B cell (primary cell): Measurements from ENCODE around the gene PXN. TPM values are rescaled to one million over a fixed set of nuclear protein-coding genes. Genes with fewer than 3 reads are reported as not detected.

ENCODE experiments used
- ATAC-seq: fragments of 200-7000 bp; cut with Tn5 transposase; one replicate; pipeline ENCODE4 v1.10.0; 2021; ENCODE audit warnings: low read depth, mild to moderate bottlenecking, moderate number of reproducible peaks, moderate library complexity
- CTCF ChIA-PET: fragments of 350-600 bp; sonication (Branson Sonifier 250); formaldehyde crosslinking; loops from one replicate; lab custom pipeline; 2021; ENCODE audit warnings: antibody characterized with exemption, inconsistent platforms; lab: Charles Lee
- POLR2A ChIA-PET: fragments of 350-600 bp; sonication (Branson Sonifier 250); formaldehyde crosslinking; loops from one replicate; lab custom pipeline; 2021; ENCODE audit warnings: antibody characterized with exemption; lab: Charles Lee
- DNase-seq: peaks from one replicate; pipeline ENCODE4 v3.0.0; 2013
- H2AFZ ChIP-seq: 2 replicates; pipeline ENCODE4 v1.6.1; 2012; ENCODE audit warnings: mild to moderate bottlenecking, low read depth, low read length; ENCODE audit not compliant: insufficient read depth, poor library complexity, severe bottlenecking
- H3K27ac ChIP-seq, 2 donors: 1 replicate in 1 of 2; 2 replicates in 1 of 2; pipeline ENCODE4 v1.5.1; 2012 to 2013; ENCODE audit warnings: low read length in 2 of 2, mild to moderate bottlenecking in 2 of 2, moderate library complexity in 1 of 2
- H3K27me3 ChIP-seq, 4 experiments: fragments of 200-600 bp in 1 of 4; sonication (generic) in 1 of 4; replicated peaks in 1 of 4; 1 replicate in 2 of 4; 2 replicates in 2 of 4; pipeline versions ENCODE4 v1.6.1 to v1.7.0; 2013 to 2016; ENCODE audit warnings: low read length in 3 of 4, mild to moderate bottlenecking in 2 of 4, mixed read lengths in 1 of 4, moderate library complexity in 1 of 4; ENCODE audit not compliant: insufficient read depth in 4 of 4, control insufficient read depth in 3 of 4; ENCODE audit errors: control extremely low read depth in 1 of 4
- H3K36me3 ChIP-seq, 2 experiments: replicated peaks in 1 of 2; 1 replicate in 1 of 2; 2 replicates in 1 of 2; pipeline versions ENCODE4 v1.6.1 to v1.7.1; 2013; ENCODE audit warnings: low read length in 1 of 2; ENCODE audit not compliant: insufficient read depth in 2 of 2, control insufficient read depth in 1 of 2; ENCODE audit errors: control extremely low read depth in 1 of 2, extremely low read depth in 1 of 2
- H3K4me1 ChIP-seq, 2 donors: fragments of 200-600 bp in 1 of 2; sonication (generic) in 1 of 2; 1 replicate in 1 of 2; 2 replicates in 1 of 2; pipeline versions ENCODE4 v1.5.1 to v1.6.1; 2013 to 2017; ENCODE audit warnings: low read length in 2 of 2; ENCODE audit not compliant: control insufficient read depth in 2 of 2, insufficient read depth in 2 of 2
- H3K4me2 ChIP-seq: replicated peaks from 2 replicates; pipeline ENCODE3; 2012; ENCODE audit warnings: mild to moderate bottlenecking, low read depth, low read length; ENCODE audit not compliant: poor library complexity, severe bottlenecking
- H3K4me3 ChIP-seq, 5 experiments: fragments of 200-600 bp in 1 of 5; sonication (generic) in 1 of 5; 1 replicate in 3 of 5; 2 replicates in 2 of 5; pipeline versions ENCODE4 v1.5.1 to v1.7.0; 2011 to 2016; ENCODE audit warnings: low read length in 4 of 5, mild to moderate bottlenecking in 4 of 5, low read depth in 2 of 5, control low read depth in 1 of 5, moderate library complexity in 1 of 5; ENCODE audit not compliant: insufficient read depth in 1 of 5; ENCODE audit errors: control extremely low read depth in 1 of 5, extremely low read depth in 1 of 5
- H3K79me2 ChIP-seq: fragments of 200-600 bp; sonication (generic); one replicate; pipeline ENCODE4 v1.6.0; 2016; ENCODE audit warnings: low read length; ENCODE audit not compliant: control insufficient read depth, insufficient read depth
- H3K9ac ChIP-seq: fragments of 200-600 bp; sonication (generic); 2 replicates; pipeline ENCODE4 v1.6.1; 2017; ENCODE audit warnings: mild to moderate bottlenecking, low read length, moderate library complexity
- H3K9me3 ChIP-seq, 3 donors: one replicate each; pipeline versions ENCODE4 v1.6.1 to v1.7.1; 2013; ENCODE audit warnings: low read length in 2 of 3; ENCODE audit not compliant: control insufficient read depth in 2 of 3, insufficient read depth in 1 of 3; ENCODE audit errors: control extremely low read depth in 1 of 3
- H4K20me1 ChIP-seq: 2 replicates; pipeline ENCODE4 v1.6.0; 2012; ENCODE audit warnings: mild to moderate bottlenecking, low read length; ENCODE audit not compliant: insufficient read depth, control insufficient read depth, poor library complexity, severe bottlenecking
- H3K27ac Mint-ChIP-seq: one replicate; pipeline ENCODE4 v1.8.0; 2021; ENCODE audit warnings: mixed read lengths
- H3K27me3 Mint-ChIP-seq: one replicate; pipeline ENCODE4 v1.8.0; 2021; ENCODE audit warnings: mixed read lengths
- H3K4me1 Mint-ChIP-seq: one replicate; pipeline ENCODE4 v1.8.0; 2021; ENCODE audit warnings: mixed read lengths
- H3K4me3 Mint-ChIP-seq: one replicate; pipeline ENCODE4 v1.8.0; 2021; ENCODE audit warnings: mixed read lengths
- H3K9me3 Mint-ChIP-seq: one replicate; pipeline ENCODE4 v1.8.0; 2022; ENCODE audit warnings: mixed read lengths; ENCODE audit not compliant: insufficient read depth
- EZH2 ChIP-seq: IDR thresholded peaks from 2 replicates; pipeline ENCODE4 v1.6.1; 2012; ENCODE audit warnings: borderline replicate concordance, low read depth, mild to moderate bottlenecking, moderate library complexity, low read length; ENCODE audit not compliant: insufficient read depth, poor library complexity, severe bottlenecking
- WGBS: methylation state at CpG from one replicate; pipeline ENCODE4 v1.1.5; 2013; ENCODE audit warnings: missing lambda C conversion rate; ENCODE audit not compliant: insufficient coverage; 5-methylcytosine and 5-hydroxymethylcytosine counted together
- intact Hi-C: fragments of 100-400 bp; cut with micrococcal nuclease; formaldehyde crosslinking; loops from one replicate; pipeline ENCODE4 v1.10.0; 2022
- polyA plus RNA-seq: library from polyadenylated mRNA; depleted of rRNA; stranded (reverse); fragments of >200 nt; gene quantifications from 2 replicates; pipeline ENCODE4 v1.2.3, GENCODE V29; 2012
- total RNA-seq, 2 donors: library from RNA; stranded (reverse); fragments of 120-200 nt in 1 of 2; gene quantifications; 1 replicate in 1 of 2; 2 replicates in 1 of 2; pipeline versions ENCODE4 v1.2.3 to v1.2.4, GENCODE V29; 2013 to 2022
- TF ChIP-seq, protein P1 (sequence below): fragments of 200-600 bp; IDR thresholded peaks from one replicate; pipeline ENCODE4 v1.8.0; 2022; ENCODE audit warnings: antibody characterized with exemption, mild to moderate bottlenecking

Gene PXN
- total and polyA plus RNA-seq, 2 donors (not counting 1 experiment from before 2014, with no cell fraction given): 2.0 to 3.1 TPM

DNA sequence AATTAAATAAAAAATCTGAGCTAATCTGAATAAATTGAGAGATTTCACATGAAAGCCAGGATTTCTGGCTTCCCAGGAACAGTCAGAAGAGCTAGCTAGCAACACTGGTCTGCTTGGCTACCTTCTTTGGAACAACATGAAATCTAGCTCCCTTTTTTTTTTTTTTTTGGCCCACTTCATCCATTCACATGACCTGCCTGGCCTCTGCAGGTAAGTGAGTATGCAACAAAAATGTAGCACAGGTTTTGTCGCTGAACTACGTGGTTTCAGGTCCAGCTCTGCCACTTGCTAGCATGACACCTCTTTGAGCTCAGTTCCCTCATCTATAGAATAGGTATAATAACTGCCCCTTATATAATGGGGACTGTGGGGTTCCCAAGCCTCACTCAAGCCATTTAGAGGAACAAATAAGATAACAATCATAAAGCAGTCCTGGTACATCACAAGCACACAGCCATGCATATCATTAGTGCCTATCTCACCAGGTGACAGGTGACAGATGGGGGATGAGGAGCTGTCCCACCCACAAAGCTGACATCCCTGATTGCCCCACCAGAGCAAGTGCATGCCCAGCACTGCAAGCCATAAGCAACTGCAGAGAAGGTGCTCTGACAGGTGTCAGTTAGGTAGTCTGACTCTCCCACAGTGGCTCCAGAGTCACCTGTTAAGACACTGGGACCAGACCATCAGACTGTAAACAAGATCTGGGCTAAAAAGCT lies 25.6 kb downstream of the PXN start:
- Histone ChIP-seq H3K4me1 (no peaks in the 10 kb centered on the region), H3K4me3 (no peak overlapping the region), H3K36me3 (no peaks in the 10 kb centered on the region), H3K9ac (no peak overlapping the region), H2AFZ (no peak overlapping the region), H3K27me3 (peaks cover 0 to 84% (median 46%) of the 10 kb centered on the region in 4 experiments), H3K4me2 (no peak overlapping the region), H3K27ac (no peak overlapping the region), H3K79me2 (no peaks in the 10 kb centered on the region), H3K9me3 (peaks cover 0 to 3% (median 0%) of the 10 kb centered on the region in 3 donors), H4K20me1 (no peaks in the 10 kb centered on the region)
- no peak overlapping the region for H3K4me3 Mint-ChIP-seq
- no peak for DNase-seq
- H3K9me3 Mint-ChIP-seq: no peaks in the 10 kb centered on the region
- TF ChIP-seq EZH2: no peak
- TF ChIP-seq, protein P1, sequence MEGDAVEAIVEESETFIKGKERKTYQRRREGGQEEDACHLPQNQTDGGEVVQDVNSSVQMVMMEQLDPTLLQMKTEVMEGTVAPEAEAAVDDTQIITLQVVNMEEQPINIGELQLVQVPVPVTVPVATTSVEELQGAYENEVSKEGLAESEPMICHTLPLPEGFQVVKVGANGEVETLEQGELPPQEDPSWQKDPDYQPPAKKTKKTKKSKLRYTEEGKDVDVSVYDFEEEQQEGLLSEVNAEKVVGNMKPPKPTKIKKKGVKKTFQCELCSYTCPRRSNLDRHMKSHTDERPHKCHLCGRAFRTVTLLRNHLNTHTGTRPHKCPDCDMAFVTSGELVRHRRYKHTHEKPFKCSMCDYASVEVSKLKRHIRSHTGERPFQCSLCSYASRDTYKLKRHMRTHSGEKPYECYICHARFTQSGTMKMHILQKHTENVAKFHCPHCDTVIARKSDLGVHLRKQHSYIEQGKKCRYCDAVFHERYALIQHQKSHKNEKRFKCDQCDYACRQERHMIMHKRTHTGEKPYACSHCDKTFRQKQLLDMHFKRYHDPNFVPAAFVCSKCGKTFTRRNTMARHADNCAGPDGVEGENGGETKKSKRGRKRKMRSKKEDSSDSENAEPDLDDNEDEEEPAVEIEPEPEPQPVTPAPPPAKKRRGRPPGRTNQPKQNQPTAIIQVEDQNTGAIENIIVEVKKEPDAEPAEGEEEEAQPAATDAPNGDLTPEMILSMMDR: no peak
- ATAC-seq: no peak
- peaks cover 65% of the 10 kb centered on the region for H3K27me3 Mint-ChIP-seq
- 100% methylated on average over 2 of the region's 2 CpGs for WGBS
- H3K4me1 Mint-ChIP-seq: peaks cover 3% of the 10 kb centered on the region
- H3K27ac Mint-ChIP-seq: no peak overlapping the region
- CTCF ChIA-PET: interaction anchor here (0.5 to 7.2 kb wide), 3 partner anchors 12 to 193 kb away, joined by 3 to 48 read pairs (median 3); partner anchors contain the start of gene PXN
- intact Hi-C loops: no loop called here
- POLR2A ChIA-PET: interaction anchor here (0.6 kb wide), 1 partner anchor 426 kb away, joined by 3 read pairs; no protein-coding TSS in a partner anchor
